EH (cell line): Measurements from ENCODE around the gene STK10.
A peak's percentile ranks its signal among the peaks of the same experiment; 100 is the strongest.
"Not testable (repeated sequence)": the region's sequence is repeated elsewhere in the genome, so short reads cannot be mapped to it uniquely, and the experiment has no call there.

Experiments used
- DNase-seq: peaks from one replicate; pipeline ENCODE4 v3.0.0-alpha.2; 2015; ENCODE audit warnings: low read depth

STK10 gene

DNA sequence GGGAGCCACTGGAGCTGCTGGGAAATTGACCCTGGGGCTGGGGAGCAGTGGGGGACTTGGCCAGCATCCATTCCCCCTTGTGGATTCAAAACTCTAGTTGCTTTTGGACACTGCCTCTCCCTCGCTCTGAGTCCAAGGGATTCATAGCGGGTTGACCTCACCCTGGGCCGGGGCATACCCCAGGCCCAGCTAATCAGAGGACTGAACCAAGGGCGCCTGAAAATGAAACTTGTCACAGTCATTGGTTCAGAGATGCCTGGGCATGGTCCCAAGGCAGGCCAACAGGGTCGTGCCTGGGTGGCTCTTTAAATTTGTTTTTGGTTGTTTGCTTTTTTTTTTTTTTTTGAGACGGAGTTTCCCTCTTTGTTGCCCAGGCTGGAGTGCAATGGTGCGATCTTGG lies 22.6 kb downstream of the STK10 start:
- DNase-seq: no peak

DNA sequence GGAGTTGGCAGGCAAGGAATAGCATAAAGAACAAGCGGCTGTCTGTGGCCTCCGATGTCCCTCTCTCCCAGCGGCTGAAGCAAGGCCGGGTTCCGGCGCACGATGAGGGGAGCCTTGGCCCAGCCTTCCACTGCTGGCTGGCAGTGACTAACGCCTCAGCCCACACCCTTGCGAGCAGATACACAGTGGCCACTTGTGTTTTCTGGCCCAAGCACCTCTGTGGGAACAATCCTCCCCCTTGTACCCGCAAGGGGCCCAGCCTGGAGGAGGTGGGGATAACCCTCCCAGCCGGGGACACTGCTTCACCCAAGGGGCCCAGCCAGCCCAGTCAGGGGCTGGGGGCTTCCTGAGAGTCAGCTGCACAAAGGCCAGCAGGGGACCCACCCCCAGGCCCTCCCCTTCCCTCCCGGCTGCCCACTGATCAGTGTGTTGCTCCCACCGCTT lies 23.2 kb downstream of the STK10 start:
- no peak for DNase-seq

- DNase-seq: peak; percentile 38
These were observed 24.7 kb downstream of the STK10 start for GRCh38 chr5:172163346-172163745.

- no peak for DNase-seq
These were observed 25.1 kb downstream of the STK10 start for GRCh38 chr5:172162987-172163343.

DNA sequence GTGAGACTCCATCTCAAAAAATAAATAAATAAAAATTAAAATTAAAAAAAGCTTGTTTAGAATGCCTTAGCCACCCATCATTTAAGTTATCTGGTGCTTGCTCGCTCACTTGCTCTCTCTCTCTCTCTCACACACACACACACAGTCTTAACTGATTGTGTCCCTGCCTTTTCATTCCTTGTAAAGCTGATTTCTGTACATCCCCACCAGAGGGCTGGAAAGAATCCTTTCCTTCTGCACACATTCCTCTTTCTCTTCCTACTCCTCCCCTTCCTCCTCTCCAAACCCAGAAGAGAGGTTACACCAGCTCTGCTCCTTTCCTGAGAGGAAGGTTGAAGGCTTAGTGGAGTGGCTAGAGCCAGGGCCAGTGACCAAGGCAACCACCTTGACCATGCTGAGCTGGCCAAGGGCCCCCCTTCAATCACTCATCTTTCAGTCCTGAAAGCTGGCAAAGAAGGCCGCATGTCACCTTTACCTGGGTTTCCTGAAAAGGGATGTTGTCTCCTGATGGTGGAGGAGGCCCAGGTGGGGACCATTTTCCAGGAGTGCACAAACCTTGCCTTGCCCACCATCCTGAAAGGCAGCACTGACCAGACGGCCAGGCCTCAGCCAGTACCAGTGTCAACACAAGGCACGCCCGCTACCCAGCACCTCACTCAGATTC lies 25.6 kb downstream of the STK10 start:
- peak; percentile 68 for DNase-seq

- no peak for DNase-seq
These were observed 27.5 kb downstream of the STK10 start for GRCh38 chr5:172160506-172160905.

GRCh38 chr5:172159016-172159415 lies 29.0 kb downstream of the STK10 start:
- no peak for DNase-seq

- DNase-seq: no peak
These were observed 31.5 kb downstream of the STK10 start for GRCh38 chr5:172156541-172156994.

DNA sequence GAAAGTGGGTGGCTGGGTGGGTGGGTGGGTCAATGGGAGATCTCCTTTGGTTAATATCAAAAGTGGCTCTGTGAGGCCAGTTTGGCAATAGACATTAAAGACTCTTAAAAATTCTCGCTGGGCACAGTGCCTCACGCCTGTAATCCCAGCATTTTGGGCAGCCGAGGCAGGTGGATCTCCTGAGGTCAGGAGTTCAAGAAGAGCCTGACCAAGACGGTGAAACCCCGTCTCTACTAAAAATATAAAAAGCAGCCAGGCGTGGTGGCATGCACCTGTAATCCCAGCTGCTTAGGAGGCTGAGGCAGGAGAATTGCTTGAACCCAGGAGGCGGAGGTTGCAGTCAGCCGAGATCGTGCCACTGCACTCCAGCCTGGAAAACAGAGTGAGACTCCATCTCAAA lies 32.9 kb downstream of the STK10 start:
- not testable (repeated sequence) for DNase-seq

DNA sequence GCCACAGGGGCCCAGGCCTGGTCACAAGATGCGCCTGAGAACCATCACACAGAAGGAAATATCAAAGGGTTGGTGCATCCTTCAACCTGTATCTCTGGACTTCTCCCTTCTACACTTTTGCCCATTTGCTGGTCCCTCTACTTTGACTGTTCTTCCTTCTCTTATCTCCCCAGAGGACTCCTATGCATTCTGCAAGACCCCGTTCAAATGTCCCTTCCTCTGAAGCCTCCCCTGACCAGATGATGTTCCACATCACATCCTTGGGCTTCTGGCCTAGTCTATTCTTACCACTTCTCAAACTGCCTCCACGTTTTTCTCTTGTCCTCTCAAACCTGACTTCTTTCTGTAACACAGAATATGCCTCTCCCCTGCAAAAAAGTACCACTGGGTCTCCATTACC lies 34.3 kb downstream of the STK10 start:
- no peak for DNase-seq

DNA sequence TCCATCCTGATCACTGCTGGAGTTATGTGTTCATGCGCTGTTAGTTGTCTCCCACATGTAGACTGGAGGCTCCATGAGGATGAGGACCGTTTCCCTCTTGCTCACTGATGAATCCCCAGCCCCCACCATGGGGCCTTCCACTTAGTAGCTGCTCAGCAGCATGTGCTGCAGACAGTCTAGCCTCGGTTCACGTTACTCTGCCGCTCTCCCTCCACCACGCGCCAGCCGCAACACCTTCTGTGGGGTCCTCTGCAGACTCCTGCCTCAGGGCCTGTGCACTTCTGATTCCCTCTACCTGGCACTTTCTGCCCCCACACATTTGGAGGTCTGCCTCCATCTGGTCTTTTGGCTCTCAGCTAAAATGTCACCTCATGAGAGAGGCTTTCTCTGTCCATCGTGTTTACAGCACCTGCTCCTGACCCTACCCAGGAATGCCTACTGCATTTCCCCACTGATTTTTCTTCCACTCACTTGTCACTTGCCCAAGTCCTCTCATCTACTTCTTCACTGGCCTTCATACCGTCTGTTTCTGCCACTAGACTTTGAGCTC lies 36.3 kb downstream of the STK10 start:
- no peak for DNase-seq

GRCh38 chr5:172150514-172151425 lies 37.3 kb downstream of the STK10 start:
- DNase-seq: peak; percentile 68

GRCh38 chr5:172149481-172149880 lies 38.5 kb downstream of the STK10 start:
- DNase-seq: not testable (repeated sequence)

GRCh38 chr5:172149073-172149472 lies 39.0 kb downstream of the STK10 start:
- peak; percentile 93 for DNase-seq

DNA sequence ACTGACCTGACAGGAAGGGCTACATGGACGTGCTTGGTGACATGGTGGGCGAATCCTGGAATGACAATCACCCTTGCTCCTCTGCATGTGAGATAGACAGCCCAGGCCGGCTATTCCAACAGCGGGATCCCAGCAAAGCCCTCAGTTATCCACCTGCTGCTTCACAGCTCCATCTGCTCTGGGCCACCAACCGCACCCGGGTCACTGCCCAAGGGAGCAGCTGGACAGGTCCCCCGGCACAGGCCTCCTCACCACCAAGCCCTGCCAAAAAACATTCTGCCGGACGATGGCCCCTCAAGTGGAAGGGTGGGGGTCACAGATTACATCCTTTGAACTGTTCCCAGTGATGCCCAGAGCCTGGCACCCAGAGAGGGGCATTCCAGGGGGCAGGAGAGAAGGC lies 39.6 kb downstream of the STK10 start:
- DNase-seq: no peak

- no peak for DNase-seq
These were observed 40.2 kb downstream of the STK10 start for GRCh38 chr5:172147857-172148256.

- DNase-seq: no peak
These were observed 41.3 kb downstream of the STK10 start for GRCh38 chr5:172146748-172147092.

- DNase-seq: no peak
These were observed 41.9 kb downstream of the STK10 start for GRCh38 chr5:172145870-172146747.

GRCh38 chr5:172144931-172145869 lies 42.8 kb downstream of the STK10 start:
- no peak for DNase-seq

DNA sequence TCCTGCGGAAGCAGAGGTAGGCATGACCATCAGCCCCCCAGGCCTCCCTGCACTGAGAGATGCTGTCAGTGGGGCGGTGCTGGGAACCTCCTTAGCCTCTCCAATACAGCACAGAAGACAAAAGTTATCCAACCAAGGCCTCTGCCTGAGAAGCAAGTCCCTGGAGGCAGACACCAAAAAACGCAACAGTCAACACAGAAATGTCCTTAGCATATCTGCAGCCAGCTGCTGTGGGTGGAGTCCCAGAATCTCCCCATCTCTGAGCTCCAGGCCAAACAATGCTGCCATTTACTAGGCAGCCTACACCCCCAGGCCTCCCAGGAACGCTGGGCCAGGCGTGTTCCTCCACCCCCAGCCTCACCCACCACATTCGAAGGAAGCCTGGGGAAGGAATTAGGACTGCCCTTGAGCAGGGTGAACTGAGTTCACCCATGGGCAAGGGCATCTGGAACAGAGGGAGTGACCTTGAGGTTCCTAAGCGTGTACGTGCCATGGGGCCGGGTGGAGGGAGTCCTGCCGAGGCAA lies 43.7 kb downstream of the STK10 start:
- DNase-seq: peak; percentile 21

GRCh38 chr5:172143875-172144274 lies 44.1 kb downstream of the STK10 start:
- no peak for DNase-seq
